Ureter (tissue), 1 donor: ENCODE measurements around the gene MPPED1. TPM values are rescaled to one million over a fixed set of nuclear protein-coding genes. Genes with fewer than 3 reads are reported as not detected.

Source experiments
- DNase-seq: peaks from one replicate; pipeline ENCODE4 v3.0.0-alpha.2; 2020; ENCODE audit warnings: low spot score
- total RNA-seq: library from RNA; stranded (reverse); gene quantifications from one replicate; pipeline ENCODE4 v1.2.4, GENCODE V29; 2023
- donor health status: DM: yes; HTN: yes; CAD: no.

MPPED1 gene
- total RNA-seq, 1 donor from 2014 or later: 0.78 TPM

DNA sequence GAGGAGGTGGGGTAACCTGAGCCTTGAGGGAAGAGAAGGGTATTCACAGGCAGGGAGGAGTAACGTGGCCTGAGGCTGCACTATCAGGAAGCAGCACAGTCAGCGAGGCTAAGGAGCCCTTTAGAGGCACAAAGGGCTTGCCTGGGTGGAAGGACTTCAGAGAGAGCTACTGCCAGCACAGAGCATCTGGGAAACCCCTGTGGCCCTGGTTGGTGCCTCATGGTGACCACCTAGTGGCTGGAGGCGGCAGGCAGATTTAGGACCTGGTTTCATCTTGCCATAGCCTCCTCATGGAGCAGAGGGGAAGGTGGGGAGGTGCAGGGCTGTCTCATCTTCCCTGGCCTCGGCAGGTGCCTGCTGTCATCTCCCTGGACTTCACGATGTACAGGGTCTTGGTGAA lies 64.5 kb downstream of the MPPED1 start:
- DNase-seq: no peak

DNA sequence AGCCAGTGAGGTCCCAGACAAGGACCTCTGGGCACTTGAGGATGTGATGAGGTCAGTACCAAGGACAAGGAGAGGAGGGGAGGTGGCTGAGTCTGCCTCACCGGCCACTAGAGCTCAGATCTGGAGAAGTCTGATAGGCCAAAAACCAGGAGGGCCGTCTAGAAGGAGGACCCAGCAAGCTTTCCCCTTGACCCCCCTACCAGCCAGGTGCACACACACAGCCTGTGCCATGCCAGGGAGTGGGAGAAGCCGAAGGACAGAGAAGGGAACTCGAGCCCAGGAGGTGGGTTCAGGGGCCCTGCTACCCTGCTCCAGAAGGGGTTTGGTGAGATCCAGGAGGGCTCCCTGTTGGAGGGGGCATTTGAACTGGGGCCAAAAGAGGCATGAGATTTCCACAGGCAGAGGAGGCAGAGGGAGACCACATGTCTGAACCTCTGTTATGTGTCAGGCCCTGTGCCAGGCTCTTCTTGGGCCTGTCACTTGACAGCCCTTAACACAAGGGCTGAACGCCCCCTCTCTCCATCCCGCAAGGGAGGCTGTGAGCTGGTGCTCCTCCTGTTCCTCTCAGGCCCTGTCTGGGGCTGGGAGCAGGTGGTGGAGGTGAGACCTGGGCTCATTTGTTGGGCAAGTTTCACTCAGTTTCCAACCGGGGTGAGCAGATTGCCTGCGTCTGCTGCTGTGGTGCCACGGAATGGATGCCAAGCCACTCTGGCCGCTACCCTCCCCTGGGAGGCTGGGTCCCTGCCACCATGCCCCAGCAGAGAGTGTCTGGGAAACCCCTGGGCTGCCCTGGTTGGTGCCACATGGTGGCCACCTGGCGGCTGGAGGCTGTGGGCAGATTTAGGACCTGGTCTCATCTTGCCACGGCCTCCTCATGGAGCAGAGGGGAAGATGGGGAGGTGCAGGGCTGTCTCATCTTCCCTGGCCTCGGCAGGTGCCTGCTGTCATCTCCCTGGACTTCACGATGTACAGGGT lies 65.2 kb downstream of the MPPED1 start:
- DNase-seq: no peak

DNA sequence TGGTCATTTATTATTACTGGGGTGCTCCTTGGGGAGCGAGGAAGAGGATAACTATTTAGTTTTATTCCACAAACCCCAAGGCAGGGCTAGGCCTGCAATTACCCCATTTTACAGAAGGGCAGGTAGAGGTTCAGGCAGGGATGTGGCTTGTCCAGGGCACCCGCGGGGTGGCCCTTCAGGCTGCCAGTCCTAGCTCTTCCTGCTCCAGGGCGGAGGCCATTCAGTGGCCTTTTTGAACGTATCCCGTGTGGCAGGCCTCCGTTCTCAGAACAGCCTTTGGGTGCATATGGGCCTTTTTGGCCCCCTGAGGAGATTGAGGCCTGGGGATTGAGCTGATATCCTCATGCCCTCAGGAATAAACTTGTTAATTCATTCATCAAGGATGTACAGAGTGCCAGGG lies 66.2 kb downstream of the MPPED1 start:
- no peak for DNase-seq

DNA sequence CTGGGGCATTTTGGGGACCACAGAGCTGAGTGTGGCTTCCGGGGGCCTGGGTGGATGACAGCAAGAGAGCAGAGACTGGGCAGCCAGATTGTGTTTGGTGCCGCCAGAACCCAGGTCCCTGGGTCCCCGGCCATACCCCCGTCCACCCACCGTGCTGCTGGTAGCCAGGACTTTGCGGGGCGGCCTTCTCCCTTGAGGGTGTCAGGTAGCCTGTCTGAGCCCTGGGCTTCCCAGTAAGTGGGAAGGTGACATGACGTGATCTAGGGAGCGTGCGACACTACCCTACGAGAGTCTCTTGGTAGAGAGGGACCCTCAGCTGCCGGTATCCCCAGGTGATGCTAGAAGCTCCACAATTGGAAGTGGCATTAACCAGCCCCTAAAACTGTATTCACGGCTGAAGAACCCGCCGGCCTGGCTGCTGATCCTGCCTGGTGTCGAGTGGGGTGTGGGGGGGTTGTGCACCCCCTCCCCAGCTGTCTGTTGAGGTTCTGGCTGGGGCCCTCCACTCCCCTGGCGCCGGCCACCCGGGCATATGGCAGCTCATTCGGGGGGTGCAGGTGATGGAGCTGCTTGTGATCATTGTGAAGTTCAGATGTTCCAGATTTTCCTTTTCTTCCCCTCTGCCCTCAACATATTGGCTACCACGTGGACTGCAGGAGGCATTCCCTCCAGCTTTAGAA lies 66.9 kb downstream of the MPPED1 start:
- DNase-seq: no peak

DNA sequence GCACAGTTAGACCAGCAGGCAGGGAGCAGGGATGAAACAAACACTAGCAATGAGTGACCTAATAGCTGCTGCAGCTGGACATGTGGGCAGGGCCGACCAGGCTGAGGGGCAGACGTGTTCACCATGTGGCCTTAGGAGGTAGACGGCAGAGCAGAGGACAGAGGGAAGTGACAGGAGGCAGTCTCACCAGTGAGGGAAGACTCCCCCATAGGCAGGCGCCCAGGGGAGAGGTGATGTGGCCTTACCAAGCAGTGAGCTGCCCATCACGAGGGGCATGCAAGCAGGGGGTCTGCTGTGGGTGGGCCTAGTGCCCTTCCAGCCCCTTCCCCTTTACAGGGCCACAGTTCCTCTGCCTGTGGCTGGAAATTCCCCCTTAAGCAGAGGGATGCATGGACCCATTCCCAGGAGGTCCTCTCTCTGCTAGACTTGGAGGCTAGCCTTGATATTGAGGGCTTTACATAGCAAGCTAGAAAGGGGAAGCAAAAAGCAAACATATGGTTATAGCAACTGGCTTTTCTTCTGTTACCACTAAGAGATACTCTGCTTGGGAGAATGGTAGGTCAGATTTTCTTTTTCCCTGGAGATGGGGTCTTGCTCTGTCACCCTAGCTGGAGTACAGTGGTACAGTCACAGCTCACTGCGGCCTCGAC lies 67.6 kb downstream of the MPPED1 start:
- DNase-seq: no peak

DNA sequence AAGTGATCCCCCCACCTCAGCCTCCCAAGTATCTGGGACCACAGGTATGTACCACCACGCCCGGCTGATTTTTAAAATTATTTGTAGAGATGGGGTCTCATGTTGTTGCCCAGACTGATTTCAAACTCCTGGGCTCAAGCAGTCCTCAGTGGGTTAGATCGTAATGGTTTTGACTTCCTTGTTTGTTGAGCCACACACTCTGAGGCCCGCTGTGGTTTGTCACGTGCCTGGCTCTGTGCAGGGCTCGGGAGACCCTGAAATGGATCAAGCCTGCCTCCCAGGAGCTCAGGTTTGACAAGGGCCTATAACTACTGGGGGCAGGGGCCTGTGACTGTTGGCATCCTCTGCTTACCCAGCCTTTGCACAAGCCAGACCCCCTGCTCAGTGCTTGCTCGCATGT lies 68.1 kb downstream of the MPPED1 start:
- DNase-seq: no peak

DNA sequence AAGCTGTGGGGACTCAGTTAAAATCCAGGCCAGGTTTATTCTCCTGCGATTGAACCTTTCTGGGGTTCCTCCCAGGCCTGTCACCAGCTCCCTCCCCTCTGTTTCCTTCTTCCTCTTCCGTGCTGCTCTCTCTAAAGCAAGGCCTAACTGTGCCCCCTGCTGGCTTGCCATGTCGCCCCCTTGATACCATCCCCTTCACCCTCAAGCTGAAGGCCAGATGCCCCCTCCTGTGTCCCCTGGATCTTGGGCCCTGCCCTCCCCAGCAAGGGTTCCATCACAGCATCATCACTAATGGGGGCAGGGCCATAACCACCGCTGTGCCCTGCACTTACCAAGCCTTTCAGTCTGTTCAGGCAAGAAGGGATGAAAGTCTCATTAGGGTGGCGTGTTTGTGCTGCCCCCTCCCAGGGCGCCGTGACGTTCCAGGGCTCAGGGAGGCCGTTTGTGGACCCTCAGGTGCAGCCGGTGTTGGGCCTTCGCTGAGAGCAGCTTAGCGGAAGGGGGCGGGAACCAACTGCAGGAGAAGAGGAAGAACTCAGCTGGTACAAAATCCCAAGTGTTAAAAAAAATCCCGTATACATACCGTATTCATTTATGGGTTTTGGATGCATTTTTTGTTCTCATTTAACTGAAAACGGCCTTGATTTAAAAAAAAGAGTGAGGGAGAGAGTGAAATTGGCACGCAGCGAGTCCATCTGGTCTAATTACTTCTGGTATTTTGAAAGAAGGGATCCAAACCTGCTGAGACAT lies 69.9 kb downstream of the MPPED1 start:
- DNase-seq: no peak

DNA sequence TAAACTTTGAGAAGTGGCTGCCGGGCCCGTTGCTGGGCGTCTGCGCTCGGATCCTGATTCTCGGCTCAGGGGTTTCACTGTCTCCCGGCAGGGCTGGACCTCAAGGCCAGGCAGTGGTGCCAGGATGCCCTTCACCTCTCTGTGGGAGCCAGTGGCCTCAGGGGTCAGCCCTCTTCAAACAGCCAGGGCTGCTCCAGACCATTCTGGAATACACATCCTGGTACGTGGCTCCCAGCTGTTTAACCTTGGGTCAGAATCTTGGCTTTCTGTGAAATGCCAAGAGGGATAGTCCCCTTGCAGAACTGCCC lies 70.5 kb downstream of the MPPED1 start:
- no peak for DNase-seq

DNA sequence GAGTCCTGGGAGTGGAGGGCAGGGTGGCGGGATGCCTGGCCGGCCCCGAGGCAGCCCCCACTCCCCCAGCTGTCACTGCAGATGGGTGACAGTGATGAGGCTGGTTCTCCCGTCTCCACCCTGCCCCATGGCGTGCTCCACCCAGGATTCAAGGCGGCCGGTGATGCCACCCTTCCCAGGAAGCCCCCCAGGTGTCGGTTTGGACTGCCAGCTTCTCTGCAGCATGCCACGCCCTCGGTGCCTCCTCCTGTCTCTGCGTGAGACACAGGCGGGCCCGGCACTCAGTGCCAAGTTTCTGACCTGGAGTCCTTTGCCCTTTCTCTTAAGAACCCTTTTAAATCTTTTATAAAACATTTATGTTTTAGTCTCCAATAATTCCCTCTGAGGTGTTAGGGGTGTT lies 71.5 kb downstream of the MPPED1 start:
- no peak for DNase-seq

DNA sequence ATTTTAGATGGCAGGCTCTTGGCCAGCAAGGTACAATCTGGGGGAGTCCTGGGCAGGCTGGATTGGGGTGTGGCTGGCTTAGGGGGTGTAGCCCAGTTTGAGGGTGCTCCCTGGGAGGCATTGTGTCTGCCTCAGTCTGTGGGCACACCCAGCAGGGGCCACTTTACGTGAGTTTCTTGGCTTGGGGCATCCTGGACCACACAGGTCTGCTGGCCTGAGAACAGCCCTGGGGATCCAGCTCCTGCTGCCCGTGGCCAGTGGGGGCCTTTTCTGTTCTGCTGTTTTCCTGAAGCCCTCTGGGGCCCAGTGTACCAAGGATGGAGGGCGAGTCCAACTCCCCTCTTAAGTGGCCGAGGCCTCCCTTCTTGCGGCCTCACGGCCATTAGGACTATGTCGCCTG lies 71.9 kb downstream of the MPPED1 start:
- no peak for DNase-seq

DNA sequence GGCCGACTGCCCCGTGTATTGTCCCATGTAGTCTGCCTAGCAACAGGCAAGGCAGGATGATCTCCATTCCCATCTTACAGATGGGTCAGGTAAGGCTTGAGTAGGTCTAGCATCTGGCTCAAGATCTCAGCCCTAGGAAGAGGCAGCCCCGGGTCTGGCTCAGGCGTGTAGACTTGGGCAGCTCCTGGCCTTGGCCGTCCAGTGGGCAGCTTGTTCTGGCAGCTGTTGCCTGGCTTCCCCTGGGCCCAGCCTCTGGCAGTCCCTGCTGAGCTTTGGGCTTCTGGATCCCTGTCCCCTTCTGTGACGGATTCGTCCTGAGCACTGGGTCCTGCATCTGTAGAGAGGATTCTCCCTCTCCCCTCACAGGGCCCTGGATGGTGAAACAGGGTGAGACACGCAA lies 72.4 kb downstream of the MPPED1 start:
- no peak for DNase-seq

DNA sequence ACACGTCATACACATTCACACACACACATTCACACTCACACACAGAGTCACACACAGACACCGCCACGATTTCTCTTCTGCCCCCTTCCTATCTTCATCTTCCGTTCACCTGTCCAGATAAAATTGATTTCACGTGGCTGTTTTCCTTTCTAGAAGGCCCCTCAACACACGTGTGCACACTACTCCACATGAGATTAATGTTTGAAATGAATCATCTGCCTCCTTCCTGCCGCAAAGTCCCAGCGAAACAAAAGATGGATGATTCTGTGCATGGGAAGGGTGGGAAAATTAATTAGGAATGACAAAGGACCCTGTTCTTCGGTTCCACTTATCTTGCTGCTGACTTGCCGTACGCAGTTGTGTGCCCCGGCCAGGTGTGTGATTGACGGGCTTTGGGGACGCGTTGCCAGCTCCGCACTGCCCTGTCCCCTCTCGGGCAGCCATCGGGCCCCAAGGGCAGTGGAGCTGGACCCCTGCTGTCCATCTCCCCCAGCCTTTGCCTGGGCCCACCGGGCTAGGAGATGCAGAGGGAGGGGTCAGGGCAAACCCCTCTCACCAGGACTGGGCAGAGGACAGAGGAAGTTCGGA lies 73.8 kb downstream of the MPPED1 start:
- DNase-seq: no peak

DNA sequence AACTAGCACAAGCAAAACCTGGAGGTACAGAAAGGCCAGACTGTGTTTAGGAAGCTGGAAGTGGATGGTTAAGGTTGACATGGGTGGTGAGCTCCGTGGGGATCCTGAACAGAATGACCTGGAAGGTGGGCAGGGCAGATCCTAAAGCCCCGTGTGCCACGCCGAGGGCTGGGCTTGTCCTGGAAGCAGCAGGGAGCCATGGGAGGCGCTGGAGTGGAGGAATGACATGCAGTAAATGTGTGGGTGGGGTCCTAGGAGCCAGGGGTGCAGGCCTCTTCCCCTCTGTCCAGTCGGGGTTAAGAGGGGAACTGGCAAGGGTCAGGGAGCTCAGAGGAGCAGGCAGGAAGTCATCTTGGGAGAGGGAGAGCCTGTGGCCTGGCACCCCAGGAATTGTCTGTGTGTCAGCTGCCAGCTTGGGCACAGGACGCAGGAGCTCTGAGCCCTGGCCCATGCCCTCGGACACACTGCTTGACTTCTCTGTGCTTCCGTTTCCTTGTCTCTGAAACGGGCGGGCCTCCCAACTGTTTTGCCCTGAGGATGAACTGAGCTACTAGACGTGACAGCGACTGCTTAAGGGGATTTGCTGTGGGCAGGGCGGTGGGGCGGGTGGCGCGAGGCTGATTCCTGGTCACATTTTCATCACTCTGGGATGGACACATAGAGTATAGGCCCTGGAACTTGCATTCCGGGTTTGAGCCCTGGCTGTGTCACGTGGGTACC lies 75.7 kb downstream of the MPPED1 start:
- no peak for DNase-seq

DNA sequence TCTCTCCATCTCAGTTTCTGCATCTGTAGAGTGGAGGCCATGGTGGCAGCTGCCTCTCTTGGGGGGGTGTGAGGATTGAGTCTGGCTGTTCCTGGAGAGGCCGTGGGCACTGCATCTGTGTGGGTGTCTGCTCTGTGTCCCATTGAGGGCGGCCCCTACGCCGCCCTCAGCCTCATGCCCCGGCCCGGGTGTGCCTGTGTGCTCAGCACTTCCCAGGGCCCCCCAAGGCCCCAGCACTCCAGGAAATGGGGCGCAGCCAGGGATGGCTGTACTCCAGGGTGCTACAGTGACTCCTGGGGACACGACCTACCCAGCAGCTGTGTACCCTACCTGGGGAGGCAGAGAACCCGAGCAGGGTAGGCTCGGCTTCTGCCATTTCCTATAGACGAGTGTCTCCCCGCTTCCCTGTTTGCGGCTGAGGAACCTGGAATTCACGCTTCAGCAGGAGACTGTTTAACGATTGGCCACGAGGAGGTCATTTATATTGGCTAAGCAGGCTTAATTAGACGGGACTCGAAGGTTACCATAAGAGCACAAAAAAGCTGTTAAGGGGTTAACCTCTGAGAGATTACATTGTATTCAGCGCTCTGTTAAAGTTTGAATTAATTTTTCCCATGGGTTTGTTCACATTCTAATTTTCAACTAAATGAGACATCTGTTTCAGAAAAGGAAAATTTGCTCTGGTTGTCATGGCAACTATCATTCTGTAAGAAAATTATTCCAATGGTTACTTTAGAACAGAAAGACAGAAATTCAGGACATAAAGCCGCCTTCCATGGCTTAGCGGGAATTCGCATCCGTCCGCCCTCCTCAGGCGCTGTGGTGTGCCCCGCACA lies 76.4 kb downstream of the MPPED1 start:
- DNase-seq: no peak

DNA sequence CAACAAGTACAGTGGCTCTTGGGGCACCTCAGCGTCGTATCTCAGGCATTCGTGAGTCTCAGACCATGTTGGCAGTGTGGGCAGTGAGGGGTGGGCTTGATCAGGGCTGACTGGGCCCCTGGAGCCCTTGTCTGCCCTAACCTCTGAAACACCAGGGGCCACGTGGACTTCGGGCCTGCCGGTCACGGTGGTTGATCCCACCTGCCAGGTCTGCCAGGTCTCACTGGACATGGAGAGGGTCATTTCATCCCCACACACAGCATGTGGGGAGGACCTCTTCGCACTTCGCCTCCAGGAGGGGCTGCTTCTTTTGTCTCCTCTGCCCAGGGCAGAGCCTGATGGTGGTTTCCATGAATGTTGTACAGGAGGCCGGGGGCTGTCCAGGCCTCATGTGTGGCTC lies 77.1 kb downstream of the MPPED1 start:
- no peak for DNase-seq

DNA sequence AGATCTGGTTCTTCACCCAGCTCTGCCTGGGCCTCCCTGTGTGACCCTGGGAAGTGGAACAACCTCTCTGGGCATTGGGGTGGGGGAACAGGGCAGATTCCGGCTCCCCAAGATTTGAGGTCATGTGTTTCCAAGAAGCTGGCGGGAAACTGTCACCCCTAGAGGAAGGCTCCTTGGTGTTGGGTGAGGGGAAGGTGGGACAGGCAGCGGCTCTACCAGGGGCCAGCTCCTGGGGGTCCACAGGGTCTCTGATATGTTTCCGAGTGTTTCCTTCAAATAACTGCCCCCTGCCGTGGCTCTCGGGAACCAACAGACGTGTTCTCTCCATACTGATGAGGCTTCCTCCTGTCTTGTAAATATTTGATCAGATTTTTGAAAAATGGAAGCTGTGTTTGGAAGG lies 78.5 kb downstream of the MPPED1 start:
- DNase-seq: no peak

DNA sequence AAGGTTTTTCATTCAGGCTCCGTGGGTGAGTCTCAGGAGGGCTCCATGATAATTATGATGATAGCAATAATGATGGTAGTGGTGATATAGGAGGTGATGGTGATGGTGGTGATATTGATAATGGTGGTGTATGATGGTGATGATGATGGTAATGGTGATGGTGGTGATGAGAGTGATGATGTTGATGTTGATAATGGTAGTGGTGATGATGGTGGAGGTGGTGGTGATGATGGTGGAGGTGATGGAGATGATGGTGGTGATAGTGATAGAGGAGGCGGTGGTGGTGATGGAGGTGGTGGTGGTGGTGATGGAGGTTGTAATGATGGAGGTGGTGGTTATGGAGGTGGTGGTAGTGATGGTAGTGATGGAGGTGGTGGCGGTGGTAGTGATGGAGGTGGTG lies 79.4 kb downstream of the MPPED1 start:
- no peak for DNase-seq

DNA sequence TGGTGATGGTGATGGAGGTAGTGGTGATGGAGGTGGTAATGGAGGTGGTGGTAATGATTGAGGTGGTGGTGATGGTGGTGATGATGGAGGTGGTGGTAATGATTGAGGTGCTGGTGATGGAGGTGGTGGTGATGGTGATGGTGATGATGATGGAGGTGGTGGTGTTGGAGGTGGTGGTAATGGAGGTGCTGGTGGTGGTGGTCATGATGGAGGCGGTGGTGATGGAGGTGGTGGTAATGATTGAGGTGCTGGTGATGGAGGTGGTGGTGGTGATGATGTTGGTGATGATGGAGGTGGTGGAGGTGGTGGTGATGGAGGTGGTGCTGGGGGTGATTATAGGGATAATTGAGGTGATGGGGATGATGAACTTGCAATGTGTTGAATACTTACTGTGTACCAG lies 79.9 kb downstream of the MPPED1 start:
- no peak for DNase-seq

DNA sequence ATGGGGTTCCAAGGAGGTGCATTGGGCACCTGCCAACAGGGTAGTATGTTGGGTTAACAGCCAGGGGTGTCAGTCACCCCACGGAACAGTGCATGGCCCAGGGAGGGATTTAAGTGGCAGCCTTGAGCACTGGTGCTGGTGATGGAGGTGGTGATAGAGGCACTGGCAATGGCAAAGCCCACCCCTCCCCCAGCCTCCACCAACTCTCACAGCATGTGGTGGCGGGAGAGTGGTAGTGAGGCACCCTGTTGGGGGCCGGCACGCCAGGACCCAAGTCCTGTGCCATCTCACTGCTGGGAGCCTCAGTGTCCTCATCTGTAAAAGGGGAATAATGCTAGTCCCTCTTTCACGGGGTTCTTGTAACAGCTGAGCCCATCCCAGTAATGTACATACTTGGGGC lies 81.5 kb downstream of the MPPED1 start:
- DNase-seq: no peak
